ENCODE data around the gene AMOT.
A peak's percentile ranks its signal among the peaks of the same experiment; 100 is the strongest.

Gene AMOT

DNA sequence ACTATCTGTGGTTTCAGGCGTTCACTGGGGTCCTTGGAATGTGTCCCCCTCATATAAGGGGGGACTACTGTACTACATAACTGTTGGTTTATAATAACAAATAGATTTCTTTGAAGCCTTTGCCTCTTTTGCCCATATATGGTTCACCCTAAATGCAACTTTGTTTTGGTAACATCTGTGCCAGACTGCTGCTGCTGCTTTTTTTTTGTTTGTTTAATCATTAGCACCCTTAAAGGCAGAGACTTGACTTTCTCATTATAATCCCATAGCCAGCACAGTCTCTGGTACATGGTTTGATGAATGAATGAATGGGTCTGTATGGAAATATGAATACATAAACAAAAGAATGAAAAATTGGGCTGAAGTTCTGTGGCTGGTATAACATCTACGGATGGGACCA, 80.7 kb downstream of the AMOT start:
- Histone ChIP-seq H3K27me3 (peaks cover 75% of the 10 kb centered on the region), H3K4me3 (no peak overlapping the region), H3K9me3 (peaks cover 5% of the 10 kb centered on the region; the same call in 1 of the 2 replicates), H4K20me1 (no peaks in the 10 kb centered on the region), H3K27ac (0 out of 2 replicates have a peak overlapping the region, but pooled peaks have one; percentile 38), H3K4me1 (peaks cover 35% of the 10 kb centered on the region), H3K4me2 (peak overlapping the region; percentile 76), H3K9ac (no peak overlapping the region), H3K36me3 (no peaks in the 10 kb centered on the region)
- TF ChIP-seq Cebpa-rat (IDR thresholded peaks at IDR 0.05) = no peak

DNA sequence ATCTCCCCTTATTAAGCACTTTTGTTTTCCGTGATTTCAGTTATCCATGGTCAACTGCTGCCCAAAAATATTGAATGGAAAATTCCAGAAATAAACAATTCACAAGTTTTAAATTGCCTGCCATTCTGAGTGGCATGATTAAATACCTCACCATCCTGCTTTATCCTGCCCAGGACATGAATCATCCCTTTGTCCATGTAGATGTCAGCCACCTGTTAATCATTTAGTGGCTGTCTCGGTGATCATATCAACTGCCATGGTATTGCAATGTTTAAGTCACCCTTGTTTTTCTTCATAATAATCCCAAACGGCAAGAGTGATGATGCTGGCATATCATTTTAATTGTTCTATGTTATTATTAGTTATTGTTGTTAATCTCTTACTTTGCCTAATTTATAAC, 81.1 kb downstream of the AMOT start:
- H3K9me3 ChIP-seq = peaks cover 5% of the 10 kb centered on the region; the same call in 1 of the 2 replicates
- H3K27me3 ChIP-seq = peaks cover 71% of the 10 kb centered on the region
- no peaks in the 10 kb centered on the region for H4K20me1 ChIP-seq
- H3K9ac ChIP-seq = no peak overlapping the region
- H3K27ac ChIP-seq = no peak overlapping the region
- no peak for TF ChIP-seq Cebpa-rat (IDR thresholded peaks at IDR 0.05)
- H3K36me3 ChIP-seq = no peaks in the 10 kb centered on the region
- H3K4me3 ChIP-seq = no peak overlapping the region
- H3K4me1 ChIP-seq = peaks cover 35% of the 10 kb centered on the region
- H3K4me2 ChIP-seq = peak overlapping the region; percentile 76; the same call in 1 of the 2 replicates

DNA sequence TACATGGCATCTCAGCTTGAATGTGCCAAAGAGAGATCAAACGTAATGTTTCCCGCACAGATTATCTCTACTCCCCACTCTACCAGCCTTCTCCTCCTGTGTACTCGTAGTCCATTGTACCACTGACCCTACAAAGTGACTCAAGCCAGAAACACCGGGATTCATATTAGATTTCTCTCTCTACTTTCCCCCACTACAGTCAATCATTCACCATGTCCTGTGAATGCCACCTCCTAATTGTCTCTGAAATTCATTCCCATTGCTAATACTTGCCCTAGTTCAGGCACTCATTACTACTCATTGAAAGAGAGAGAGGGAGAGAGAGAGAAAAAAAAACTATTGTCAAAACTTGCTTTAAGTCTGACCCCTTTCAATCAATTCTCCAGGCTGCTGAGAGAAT, 82.7 kb downstream of the AMOT start:
- no peak overlapping the region for H3K4me3 ChIP-seq
- no peaks in the 10 kb centered on the region for H4K20me1 ChIP-seq
- H3K27me3 ChIP-seq = peaks cover 70% of the 10 kb centered on the region
- H3K4me1 ChIP-seq = peaks cover 35% of the 10 kb centered on the region
- peaks cover 5% of the 10 kb centered on the region; the same call in 1 of the 2 replicates for H3K9me3 ChIP-seq
- H3K9ac ChIP-seq = no peak overlapping the region
- H3K27ac ChIP-seq = no peak overlapping the region
- no peak overlapping the region for H3K4me2 ChIP-seq
- H3K36me3 ChIP-seq = no peaks in the 10 kb centered on the region
- no peak for TF ChIP-seq Cebpa-rat (IDR thresholded peaks at IDR 0.05)

DNA sequence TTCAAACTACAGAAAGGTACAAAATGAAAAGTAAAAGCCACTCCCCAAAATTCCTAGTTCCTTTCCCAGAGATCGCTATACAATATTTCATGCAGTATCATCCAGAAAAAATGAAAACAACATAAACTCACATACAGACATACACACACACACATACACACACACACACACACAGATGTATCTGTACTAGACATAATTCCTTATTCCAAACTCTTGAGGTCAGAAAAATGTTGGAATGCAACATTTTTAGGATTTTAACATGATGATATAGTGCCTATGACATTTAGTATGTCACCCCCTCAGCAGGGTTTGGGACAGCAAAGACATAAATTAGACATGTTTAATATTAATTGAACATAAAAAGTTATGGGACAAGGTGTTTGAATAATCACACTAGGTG, 87.5 kb downstream of the AMOT start:
- Histone ChIP-seq H3K36me3 (no peaks in the 10 kb centered on the region), H3K9me3 (no peaks in the 10 kb centered on the region), H3K9ac (no peak overlapping the region), H3K4me3 (no peak overlapping the region), H3K4me2 (no peak overlapping the region), H3K4me1 (no peaks in the 10 kb centered on the region), H4K20me1 (no peaks in the 10 kb centered on the region), H3K27me3 (peaks cover 29% of the 10 kb centered on the region), H3K27ac (no peak overlapping the region)
- no peak for TF ChIP-seq Cebpa-rat (IDR thresholded peaks at IDR 0.05)

DNA sequence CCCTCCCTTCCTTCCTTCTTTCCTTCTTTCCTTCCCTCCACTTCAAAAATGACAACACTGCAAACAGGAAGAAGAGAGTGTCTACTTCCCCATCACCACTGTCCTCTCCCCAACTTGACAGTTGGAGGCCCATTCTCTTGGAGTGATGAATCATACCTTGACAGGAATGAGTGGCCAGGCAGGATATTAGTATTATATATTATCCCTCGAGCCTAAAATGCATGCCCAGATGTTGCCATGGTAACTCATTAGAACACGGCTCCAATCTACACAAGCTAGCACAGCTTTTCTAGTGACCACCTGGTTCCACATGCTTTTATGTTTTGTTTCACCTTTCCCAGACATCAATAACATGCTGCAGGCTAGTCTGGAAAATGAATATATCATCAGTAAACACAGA, 89.6 kb downstream of the AMOT start:
- no peak overlapping the region for H3K4me3 ChIP-seq
- H3K9me3 ChIP-seq = no peaks in the 10 kb centered on the region
- no peak overlapping the region for H3K27ac ChIP-seq
- no peak overlapping the region for H3K9ac ChIP-seq
- no peak for TF ChIP-seq Cebpa-rat (IDR thresholded peaks at IDR 0.05)
- peaks cover 19% of the 10 kb centered on the region for H3K27me3 ChIP-seq
- H3K36me3 ChIP-seq = no peaks in the 10 kb centered on the region
- no peak overlapping the region for H3K4me2 ChIP-seq
- H3K4me1 ChIP-seq = no peaks in the 10 kb centered on the region
- H4K20me1 ChIP-seq = no peaks in the 10 kb centered on the region

DNA sequence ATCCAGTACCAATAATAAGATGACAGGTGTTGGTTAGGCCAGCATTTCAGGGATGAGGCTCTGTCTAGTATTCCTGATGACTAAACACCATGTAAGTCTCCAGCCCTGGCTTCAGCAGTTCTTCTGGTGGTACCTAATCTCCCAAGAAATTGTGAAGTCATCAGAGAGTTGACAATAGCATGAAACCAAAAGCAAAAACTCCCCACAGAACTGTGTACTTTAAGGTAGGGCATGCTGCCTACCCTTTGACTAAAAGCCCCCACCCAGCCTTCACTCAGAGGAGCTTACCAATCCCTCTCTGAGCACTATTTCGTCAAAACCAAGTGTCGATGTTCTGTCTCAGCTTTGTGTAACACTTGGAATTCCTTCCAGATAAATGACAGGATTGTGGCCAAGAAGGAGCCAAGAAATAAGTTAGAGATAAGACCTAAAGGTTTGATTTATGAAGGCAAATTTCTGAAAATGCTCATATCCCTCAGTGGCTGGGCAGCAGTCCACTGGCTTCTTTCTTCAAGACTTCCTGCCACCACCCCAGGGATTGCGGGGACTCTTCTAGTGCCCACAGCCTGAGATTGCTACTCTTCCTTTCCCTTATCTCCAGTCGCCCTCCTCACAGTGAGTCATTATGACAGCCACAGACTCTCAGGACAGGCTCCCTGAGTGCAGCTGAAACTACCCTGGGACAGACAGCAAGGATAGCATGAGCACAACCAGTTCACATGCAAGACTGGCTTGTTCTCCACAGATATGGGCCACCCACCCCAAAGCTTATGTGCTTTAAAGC, 93.6 kb downstream of the AMOT start:
- Histone ChIP-seq H3K9me3 (no peaks in the 10 kb centered on the region), H3K9ac (no peak overlapping the region), H4K20me1 (no peaks in the 10 kb centered on the region), H3K27ac (no peak overlapping the region), H3K4me1 (no peaks in the 10 kb centered on the region), H3K4me3 (no peak overlapping the region), H3K36me3 (no peaks in the 10 kb centered on the region), H3K27me3 (peaks cover 52% of the 10 kb centered on the region), H3K4me2 (no peak overlapping the region)
- TF ChIP-seq Cebpa-rat (IDR thresholded peaks at IDR 0.05) = no peak

DNA sequence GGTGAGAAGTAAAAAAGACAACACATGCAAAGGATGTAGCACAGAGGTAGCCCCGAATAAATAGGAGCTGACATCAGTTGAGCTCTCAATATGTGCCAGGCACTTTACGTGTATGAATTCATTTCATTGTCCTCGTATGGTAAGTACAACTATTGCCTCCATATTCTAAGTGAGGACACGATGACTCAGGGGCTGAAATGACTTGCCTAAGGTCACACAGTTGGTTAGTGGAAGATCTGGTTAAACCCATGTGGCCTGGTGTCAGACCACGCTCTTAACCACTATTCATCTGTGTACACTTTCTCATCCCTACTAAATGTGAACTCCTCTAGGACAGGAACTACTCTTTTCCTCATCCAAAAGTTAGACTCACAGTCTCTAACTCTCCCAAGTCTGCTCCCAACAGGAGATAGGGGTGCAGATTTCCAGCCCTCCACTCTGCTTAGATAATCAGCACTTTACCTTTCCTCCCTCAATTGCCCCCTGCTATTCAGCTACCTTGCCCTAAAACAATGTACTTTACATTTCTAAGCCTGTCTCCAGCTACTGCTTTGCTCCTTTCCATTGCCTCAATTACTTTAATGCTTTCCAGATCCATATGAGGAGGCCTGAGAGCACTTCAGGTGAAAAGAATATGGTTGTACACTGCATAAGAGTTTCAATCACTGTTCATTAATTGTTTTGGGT, 102.1 kb downstream of the AMOT start:
- Histone ChIP-seq H3K27ac (no peak overlapping the region), H3K9me3 (no peaks in the 10 kb centered on the region), H3K9ac (no peak overlapping the region), H3K4me2 (no peak overlapping the region), H3K4me1 (peaks cover 13% of the 10 kb centered on the region), H3K27me3 (peaks cover 99% of the 10 kb centered on the region), H4K20me1 (no peaks in the 10 kb centered on the region), H3K4me3 (no peak overlapping the region), H3K36me3 (no peaks in the 10 kb centered on the region)
- TF ChIP-seq Cebpa-rat (IDR thresholded peaks at IDR 0.05) = no peak

DNA sequence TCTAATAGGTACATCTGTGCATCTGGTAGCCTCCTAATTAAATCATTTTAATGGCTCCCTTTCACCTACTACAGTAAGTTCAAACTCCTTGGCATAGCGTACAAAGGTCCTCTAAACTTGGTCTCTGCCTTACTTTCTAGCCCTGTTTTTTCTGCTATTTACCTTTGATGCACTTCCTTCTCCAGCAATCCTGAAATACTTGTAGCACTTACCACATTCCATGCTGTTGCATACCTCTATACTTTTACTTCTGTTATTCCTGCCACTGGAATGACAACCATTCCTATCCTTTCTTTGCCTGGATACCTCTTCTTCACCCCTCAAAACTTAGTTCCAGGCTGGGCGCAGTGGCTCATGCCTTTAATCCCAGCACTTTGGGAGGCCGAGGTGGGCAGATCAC, 104.3 kb downstream of the AMOT start:
- Histone ChIP-seq H4K20me1 (no peaks in the 10 kb centered on the region), H3K9me3 (no peaks in the 10 kb centered on the region), H3K4me3 (no peak overlapping the region), H3K9ac (no peak overlapping the region), H3K4me2 (no peak overlapping the region), H3K27me3 (peaks cover 95% of the 10 kb centered on the region), H3K27ac (no peak overlapping the region), H3K36me3 (no peaks in the 10 kb centered on the region), H3K4me1 (peaks cover 17% of the 10 kb centered on the region)
- TF ChIP-seq Cebpa-rat (IDR thresholded peaks at IDR 0.05) = no peak

DNA sequence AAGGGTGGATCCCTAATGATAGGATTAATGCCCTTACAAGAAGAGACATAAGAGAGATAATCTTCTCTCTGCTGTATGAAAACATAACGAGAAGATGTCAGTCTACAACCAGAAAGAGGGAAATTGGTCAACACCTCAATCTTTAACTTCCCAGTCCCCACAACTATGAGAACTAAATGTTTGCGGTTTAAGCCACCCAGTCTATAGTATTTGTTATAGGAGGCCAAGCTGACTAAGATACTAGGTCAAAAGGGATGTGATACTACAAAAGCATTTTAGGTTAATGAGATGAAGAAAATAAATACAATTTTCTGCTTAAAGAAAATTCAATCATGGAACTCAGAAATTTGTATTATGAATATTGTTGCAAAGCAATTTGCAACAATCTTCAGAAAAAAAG, 105.5 kb downstream of the AMOT start:
- no peak overlapping the region for H3K4me3 ChIP-seq
- peaks cover 95% of the 10 kb centered on the region for H3K27me3 ChIP-seq
- H4K20me1 ChIP-seq = no peaks in the 10 kb centered on the region
- TF ChIP-seq Cebpa-rat (IDR thresholded peaks at IDR 0.05) = no peak
- H3K9ac ChIP-seq = no peak overlapping the region
- H3K4me2 ChIP-seq = no peak overlapping the region
- H3K36me3 ChIP-seq = no peaks in the 10 kb centered on the region
- no peaks in the 10 kb centered on the region for H3K9me3 ChIP-seq
- H3K27ac ChIP-seq = no peak overlapping the region
- H3K4me1 ChIP-seq = peaks cover 17% of the 10 kb centered on the region

DNA sequence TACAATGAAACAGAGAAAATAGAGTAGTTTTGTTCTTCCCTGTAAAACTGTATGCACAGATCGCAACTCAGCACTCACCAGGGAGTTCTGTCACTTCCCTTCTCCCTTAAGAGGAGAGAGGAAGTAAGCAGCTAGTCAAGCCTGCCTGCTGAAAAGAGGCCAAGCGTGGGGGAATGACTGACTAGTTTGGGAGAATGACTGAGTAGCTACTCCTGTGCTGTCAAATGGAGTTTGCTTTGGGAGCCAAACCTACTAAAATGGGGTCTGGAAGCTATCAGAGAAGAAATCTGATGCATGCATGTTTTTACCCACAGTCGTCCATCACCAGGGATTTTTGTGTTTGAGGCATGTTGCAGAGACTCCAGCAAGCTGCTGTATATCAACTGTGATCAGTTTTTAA, 106.3 kb downstream of the AMOT start:
- peak overlapping the region; percentile 58 for H3K4me2 ChIP-seq
- H3K9ac ChIP-seq = no peak overlapping the region
- H3K4me3 ChIP-seq = peak overlapping the region; percentile 39

More for the DNA sequence above, 106.3 kb downstream of the AMOT start:
- no peak for TF ChIP-seq Cebpa-rat (IDR thresholded peaks at IDR 0.05)
- peaks cover 17% of the 10 kb centered on the region for H3K4me1 ChIP-seq
- no peaks in the 10 kb centered on the region for H3K36me3 ChIP-seq
- no peaks in the 10 kb centered on the region for H3K9me3 ChIP-seq
- H3K27me3 ChIP-seq = peaks cover 91% of the 10 kb centered on the region
- peak overlapping the region; percentile 58; the same call in 1 of the 2 replicates for H3K27ac ChIP-seq
- no peaks in the 10 kb centered on the region for H4K20me1 ChIP-seq

Measured in BLaER1 (cell line).